ENCODE data around the gene ARV1. TPM values are rescaled to one million over a fixed set of nuclear protein-coding genes. Genes with fewer than 3 reads are reported as not detected.

Gene ARV1
- total and polyA plus RNA-seq, 2 of the 13 experiments (the other 11 are each of a cell fraction or from before 2014, with no cell fraction given) = 13.0 to 15.2 TPM

- H2AFZ ChIP-seq (ENCODE audit: low read length) = no peak overlapping the region
- no peaks in the 10 kb centered on the region; a peak in 1 of 5 replicates for H3K27me3 ChIP-seq (ENCODE audit: control insufficient read depth in 1 of 2, insufficient read depth in 2 of 2, low read length in 2 of 2)
- H3K9ac ChIP-seq (ENCODE audit: insufficient read depth, low read depth, low read length) = no peak overlapping the region
- H4K20me1 ChIP-seq (ENCODE audit: insufficient read depth, low read length) = no peaks in the 10 kb centered on the region
- intact Hi-C loops (cut with micrococcal nuclease; ENCODE audit: unreplicated experiment) (no loop called here), in situ Hi-C loops (cut with HindIII; ENCODE audit: extremely low pct_ligation_motif_present, low pct_unique_long_range_greater_than_20kb) (no loop called here)
- H3K79me2 ChIP-seq (ENCODE audit: insufficient read depth, low read length) = peaks cover 2% of the 10 kb centered on the region
- no TSS peak for BruUV-seq (replicated peaks)
- ATAC-seq (no peak), FAIRE-seq (no peak), DNase-seq (ENCODE audit: low spot score) (no peak)
- no peak overlapping the region for H3K4me3 ChIP-seq (replicated peaks in 1 of 3; ENCODE audit: insufficient read depth in 1 of 3, low read depth in 2 of 3, low read length in 3 of 3)
- H3K9me3 ChIP-seq (ENCODE audit: low read length) = no peaks in the 10 kb centered on the region
- POLR2A ChIA-PET = no interaction called here
- no peak overlapping the region for H3K27ac ChIP-seq (ENCODE audit: extremely low read length, insufficient read depth, low read length)
- no peaks in the 10 kb centered on the region; a peak in 1 of 5 replicates for H3K36me3 ChIP-seq (replicated peaks in 1 of 2; ENCODE audit: control insufficient read depth in 1 of 2, insufficient read depth in 2 of 2, low read length in 2 of 2)
- 69% methylated on average over 4 of the region's 4 CpGs for WGBS (ENCODE audit: low lambda C conversion rate)
- no peak overlapping the region for H3K4me2 ChIP-seq (ENCODE audit: low read depth, low read length)
- H3K4me1 ChIP-seq (ENCODE audit: insufficient read depth, low read length) = peaks cover 10% of the 10 kb centered on the region
- CTCF ChIA-PET (ENCODE audit: low intra/inter-chr PET ratio, low total read pairs) = no interaction called here
- TF ChIP-seq AKAP8 (CRISPR knock-in tag; IDR thresholded peaks at IDR 0.05) = no peak
- no peak for TF ChIP-seq ZHX2 (IDR thresholded peaks at IDR 0.05; ENCODE audit: low read depth)
- no peak for TF ChIP-seq ZHX2 (CRISPR knock-in tag; IDR thresholded peaks at IDR 0.05; ENCODE audit: borderline replicate concordance)
- no peak for TF ChIP-seq ZSCAN25 (CRISPR knock-in tag; IDR thresholded peaks at IDR 0.05)
- no peak for TF ChIP-seq LCORL (IDR thresholded peaks at IDR 0.05)
- no peak for TF ChIP-seq LCORL (CRISPR knock-in tag; IDR thresholded peaks at IDR 0.05)
- no peak for TF ChIP-seq TMF1 (CRISPR knock-in tag; IDR thresholded peaks at IDR 0.05; ENCODE audit: low read depth)
- TF ChIP-seq MYC (CRISPR knock-in tag; IDR thresholded peaks at IDR 0.05; ENCODE audit: borderline replicate concordance) = no peak
- no peak for TF ChIP-seq TBP (CRISPR knock-in tag; IDR thresholded peaks at IDR 0.05)
- TF ChIP-seq, protein P1, sequence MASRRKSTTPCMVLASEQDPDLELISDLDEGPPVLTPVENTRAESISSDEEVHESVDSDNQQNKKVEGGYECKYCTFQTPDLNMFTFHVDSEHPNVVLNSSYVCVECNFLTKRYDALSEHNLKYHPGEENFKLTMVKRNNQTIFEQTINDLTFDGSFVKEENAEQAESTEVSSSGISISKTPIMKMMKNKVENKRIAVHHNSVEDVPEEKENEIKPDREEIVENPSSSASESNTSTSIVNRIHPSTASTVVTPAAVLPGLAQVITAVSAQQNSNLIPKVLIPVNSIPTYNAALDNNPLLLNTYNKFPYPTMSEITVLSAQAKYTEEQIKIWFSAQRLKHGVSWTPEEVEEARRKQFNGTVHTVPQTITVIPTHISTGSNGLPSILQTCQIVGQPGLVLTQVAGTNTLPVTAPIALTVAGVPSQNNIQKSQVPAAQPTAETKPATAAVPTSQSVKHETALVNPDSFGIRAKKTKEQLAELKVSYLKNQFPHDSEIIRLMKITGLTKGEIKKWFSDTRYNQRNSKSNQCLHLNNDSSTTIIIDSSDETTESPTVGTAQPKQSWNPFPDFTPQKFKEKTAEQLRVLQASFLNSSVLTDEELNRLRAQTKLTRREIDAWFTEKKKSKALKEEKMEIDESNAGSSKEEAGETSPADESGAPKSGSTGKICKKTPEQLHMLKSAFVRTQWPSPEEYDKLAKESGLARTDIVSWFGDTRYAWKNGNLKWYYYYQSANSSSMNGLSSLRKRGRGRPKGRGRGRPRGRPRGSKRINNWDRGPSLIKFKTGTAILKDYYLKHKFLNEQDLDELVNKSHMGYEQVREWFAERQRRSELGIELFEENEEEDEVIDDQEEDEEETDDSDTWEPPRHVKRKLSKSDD (CRISPR knock-in tag; IDR thresholded peaks at IDR 0.05; ENCODE audit: low read depth) = no peak
- no peak for TF ChIP-seq RBM22 (optimal IDR thresholded peaks at IDR 0.05; ENCODE audit: low read length)
- no peak for TF ChIP-seq JUND (CRISPR knock-in tag; IDR thresholded peaks at IDR 0.05)
- TF ChIP-seq CBX2 (IDR thresholded peaks at IDR 0.05; ENCODE audit: low read depth, low read length) = no peak
- TF ChIP-seq CBX2 (CRISPR knock-in tag; IDR thresholded peaks at IDR 0.05; ENCODE audit: low read depth) = no peak
- TF ChIP-seq SP140L (CRISPR knock-in tag; IDR thresholded peaks at IDR 0.05; ENCODE audit: borderline replicate concordance) = no peak
- TF ChIP-seq CHCHD3 (CRISPR knock-in tag; IDR thresholded peaks at IDR 0.05) = no peak
- no peak for TF ChIP-seq ZNF552 (CRISPR knock-in tag; IDR thresholded peaks at IDR 0.05; ENCODE audit: borderline replicate concordance)
- TF ChIP-seq TFE3 (CRISPR knock-in tag; IDR thresholded peaks at IDR 0.05) = no peak
Measured at GRCh38 chr1:230982696-230983095, 3.8 kb downstream of the ARV1 start.

All from HepG2 (cell line).